ENCODE data around the gene REX1BD.
"Not testable (repeated sequence)": the region's sequence is repeated elsewhere in the genome, so short reads cannot be mapped to it uniquely, and the experiment has no call there.

The REX1BD gene

DNA sequence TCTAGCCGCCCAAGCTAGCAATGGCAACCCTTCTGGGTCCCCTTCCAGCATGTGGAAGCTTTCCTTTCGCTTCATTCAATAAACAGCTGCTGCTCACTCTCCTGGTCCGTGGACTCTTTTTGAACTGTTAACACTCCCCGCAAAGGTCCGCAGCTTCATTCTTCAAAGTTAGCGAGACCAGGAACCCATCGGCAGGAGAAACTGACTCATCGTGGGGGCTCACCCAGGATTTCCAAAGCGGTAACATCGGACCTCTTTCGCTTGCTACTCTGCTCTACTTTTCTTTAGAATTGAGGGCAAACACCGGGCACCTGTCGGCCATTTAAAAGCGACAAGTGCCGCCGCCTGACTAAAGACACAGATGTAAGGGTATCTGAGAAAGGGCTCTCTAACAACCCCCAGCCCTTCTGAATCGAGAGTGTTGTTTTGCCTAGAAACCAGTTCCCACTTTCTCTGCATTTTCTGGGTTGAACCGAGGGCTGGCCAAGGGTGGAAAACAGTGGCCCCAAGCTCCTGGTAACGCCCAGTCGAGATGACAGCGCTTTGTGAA is 11.2 kb upstream of the REX1BD start:
- no peak for DNase-seq (ENCODE audit: low read depth)

- no peak for DNase-seq (ENCODE audit: low read depth)
Measured at GRCh38 chr19:18580311-18580710, 8.3 kb upstream of the REX1BD start.

DNA sequence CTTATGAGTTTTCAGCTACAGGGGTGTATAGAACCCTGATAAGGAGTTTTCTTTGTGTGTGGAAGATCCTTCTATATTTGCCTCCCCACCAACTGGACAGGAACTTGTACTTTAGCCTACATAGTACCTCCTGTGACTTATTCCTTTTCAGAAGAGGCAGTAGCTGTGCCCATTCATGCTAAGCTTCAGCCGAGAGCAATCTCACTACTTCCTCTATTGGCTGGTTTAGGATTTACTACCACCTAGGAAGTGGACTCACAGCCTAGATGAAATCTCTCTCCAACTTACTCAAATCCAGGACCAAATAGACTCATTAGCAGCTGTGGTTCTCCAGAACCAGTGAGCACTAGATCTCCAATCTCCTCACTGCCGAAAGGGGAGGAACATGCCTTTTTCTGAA is 2.3 kb upstream of the REX1BD start:
- peak; percentile 15 for DNase-seq (ENCODE audit: low read depth)

DNA sequence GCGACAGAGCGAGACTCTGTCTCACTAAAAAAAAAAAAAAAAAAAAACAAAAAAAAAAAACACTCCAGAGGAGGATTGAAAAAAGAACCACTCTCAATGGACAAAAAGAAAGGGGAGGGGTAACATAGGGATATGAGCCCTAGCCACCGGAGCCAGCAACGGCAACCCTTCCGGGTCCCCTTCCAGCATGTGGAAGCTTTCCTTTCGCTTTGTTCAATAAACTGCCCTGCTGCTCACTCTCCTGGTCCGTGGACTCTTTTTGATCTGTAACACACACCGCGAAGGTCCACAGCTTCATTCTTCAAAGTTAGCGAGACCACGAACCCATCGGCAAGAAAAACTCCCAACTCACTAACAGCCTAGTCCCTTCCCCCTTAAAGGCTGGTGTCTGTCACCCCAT is 1.0 kb upstream of the REX1BD start:
- DNase-seq (ENCODE audit: low read depth), result no peak

- DNase-seq (ENCODE audit: low read depth), result no peak
Measured at GRCh38 chr19:18587962-18588610, 512 bp upstream of the REX1BD start.

DNA sequence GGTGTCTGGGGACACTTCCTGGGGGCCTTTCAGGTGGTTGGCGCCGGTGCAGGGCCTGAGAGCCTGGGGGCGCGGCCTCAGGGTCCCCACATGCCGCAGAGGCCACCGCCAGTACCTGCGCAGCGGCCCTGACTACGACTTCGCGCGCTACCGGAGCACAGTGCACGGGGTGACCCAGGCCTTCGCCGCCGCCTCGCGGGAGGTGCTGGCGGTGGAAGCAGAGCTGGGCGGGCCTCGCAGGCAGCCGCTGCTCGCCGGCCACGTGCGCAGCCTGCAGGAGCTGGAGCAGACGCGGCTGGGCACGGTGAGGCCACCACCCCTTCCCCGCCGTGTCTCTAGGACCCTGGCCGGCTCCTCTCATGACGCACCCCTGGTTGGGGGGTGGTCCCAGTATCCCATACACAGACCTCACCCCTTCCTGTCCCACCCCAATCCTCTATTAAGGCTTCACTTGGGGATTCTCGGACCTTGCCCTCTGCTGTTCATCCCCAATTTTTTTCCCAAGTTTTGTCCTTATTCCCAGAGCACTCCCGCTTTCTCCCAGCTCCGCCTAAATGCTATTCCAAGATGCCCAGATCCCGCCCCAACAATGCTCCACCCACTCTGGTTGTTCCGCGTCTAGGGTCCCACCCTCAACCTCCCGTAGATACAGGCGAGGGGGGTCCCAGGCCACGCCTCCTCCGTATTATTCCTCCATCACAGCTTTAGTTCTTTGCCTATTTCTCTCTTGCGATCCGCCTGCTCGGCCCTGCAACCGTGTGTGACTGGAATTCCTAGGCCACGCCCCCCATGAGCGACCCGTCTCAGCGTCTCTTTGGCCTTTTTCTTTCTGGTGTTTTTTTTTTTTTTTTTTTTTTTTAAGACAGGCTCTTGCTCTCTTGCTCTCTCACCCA is 1.0 kb downstream of the REX1BD start:
- DNase-seq (ENCODE audit: low read depth), result peak; percentile 64

GRCh38 chr19:18590273-18591272 is 2.0 kb downstream of the REX1BD start:
- DNase-seq (ENCODE audit: low read depth), result peak; percentile 77

GRCh38 chr19:18591735-18592385 is 3.3 kb downstream of the REX1BD start:
- peak; percentile 9 for DNase-seq (ENCODE audit: low read depth)

DNA sequence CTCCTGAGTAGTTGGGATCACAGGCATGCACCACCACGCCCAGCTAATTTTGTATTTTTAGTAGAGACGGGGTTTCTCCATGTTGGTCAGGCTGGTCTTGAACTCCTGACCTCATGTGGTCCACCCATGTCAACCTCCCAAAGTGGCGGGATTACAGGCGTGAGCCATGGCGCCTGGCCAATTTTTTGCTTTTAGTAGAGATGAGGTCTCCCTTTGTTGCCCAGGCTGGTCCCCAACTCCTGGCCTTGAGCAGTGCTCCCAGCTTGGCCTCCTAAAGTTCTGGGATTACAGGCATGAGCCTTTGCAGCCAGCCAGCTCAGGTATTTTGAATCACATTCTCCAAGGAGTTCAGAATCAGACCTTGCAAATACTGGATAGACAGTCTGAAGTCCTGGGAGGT is 4.1 kb downstream of the REX1BD start:
- not testable (repeated sequence) for DNase-seq (ENCODE audit: low read depth)

DNA sequence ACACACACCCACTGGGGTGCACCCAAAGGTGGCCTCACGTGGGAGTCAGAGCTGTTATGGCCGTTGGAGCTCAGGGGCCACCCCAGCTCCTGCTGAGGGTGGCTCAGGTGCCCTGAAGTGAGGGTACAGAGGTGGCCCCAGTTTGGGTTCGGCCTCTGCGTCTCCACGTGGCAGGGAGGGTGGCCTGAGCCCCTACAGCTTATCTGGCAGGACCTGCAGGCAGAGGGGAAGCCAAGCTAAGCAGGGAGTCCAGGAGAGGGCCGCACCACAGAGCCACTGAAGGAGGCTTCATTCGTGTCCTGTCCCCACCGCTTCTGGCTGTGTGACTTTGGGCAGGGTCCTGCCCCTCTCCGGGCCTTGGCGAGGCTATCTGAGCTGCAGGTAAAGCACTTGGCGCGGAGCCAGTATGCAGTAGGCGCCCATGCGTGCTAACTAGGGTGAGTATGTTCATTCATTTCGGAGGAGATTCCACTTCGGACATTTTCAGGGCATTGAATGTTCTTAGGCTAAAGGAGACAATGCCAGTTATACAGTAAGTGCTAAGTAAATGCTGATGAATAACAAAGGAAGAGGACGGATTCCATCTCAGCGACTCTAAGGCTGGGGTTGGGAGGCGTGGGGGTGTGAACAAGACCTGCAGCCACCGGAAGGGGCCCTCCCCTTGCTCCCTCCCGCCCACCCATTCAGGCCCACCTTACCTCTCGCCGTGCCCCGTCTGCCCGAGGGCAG is 4.9 kb downstream of the REX1BD start:
- DNase-seq (ENCODE audit: low read depth), result no peak

DNA sequence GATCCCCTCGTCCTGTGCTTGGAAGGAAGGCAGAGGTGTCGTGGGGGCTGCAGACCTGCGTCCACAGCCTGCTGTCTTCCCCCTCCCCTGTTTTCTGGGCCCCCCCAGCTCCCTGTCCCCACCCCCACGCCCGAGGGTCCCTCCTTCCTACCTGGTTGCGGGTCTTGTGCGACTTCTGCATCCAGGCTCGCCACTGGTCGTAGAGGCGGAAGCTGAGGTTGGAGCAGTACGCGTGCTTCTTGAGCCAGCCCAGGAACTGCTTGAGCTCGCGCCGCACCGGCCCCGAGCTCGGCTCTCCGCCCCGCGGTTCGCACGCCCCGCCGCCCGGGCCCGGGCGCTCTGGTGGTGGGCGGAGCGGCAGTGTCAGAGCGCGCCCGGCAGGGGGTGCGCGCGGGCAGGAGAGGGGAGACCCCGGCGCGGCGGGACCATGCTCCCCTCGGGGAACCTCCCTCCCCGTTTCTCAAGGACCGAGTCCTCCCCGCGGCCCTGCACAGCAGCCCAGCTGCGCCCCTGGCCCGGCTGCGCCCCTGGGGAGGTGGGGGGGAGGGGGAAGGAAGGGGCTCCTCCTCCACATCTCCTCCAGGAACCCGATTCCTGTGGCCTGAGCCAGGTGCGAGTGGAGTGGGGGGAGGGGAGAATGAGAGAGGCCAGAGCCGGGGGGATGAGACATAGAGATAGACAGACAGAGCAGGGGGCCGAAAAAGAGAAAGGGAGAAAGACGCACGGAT is 5.7 kb downstream of the REX1BD start:
- peak; percentile 80 for DNase-seq (ENCODE audit: low read depth)

GRCh38 chr19:18594824-18595373 is 6.3 kb downstream of the REX1BD start:
- no peak for DNase-seq (ENCODE audit: low read depth)

DNA sequence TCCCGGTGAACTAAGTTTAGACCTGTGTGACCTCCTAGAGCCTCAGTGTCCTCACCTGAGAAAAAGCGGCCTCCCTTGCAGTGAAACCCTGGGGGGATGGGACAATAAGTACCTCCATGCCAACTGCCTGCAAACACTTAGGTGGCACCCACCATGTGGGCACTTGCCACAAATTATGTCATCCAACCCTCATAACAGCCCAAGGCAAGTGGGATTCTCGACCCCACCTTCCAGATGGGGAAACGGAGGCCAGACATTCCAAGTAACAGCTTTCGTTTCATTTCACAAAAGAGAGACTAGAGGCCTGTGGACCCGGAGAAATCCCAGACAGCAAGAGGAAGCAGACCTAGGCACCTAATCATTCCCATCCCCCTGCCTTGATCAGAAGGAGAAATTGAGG is 6.9 kb downstream of the REX1BD start:
- DNase-seq (ENCODE audit: low read depth), result no peak

GRCh38 chr19:18596752-18597157 is 8.2 kb downstream of the REX1BD start:
- DNase-seq (ENCODE audit: low read depth), result peak; percentile 17

GRCh38 chr19:18597809-18598660 is 9.4 kb downstream of the REX1BD start:
- DNase-seq (ENCODE audit: low read depth), result no peak

DNA sequence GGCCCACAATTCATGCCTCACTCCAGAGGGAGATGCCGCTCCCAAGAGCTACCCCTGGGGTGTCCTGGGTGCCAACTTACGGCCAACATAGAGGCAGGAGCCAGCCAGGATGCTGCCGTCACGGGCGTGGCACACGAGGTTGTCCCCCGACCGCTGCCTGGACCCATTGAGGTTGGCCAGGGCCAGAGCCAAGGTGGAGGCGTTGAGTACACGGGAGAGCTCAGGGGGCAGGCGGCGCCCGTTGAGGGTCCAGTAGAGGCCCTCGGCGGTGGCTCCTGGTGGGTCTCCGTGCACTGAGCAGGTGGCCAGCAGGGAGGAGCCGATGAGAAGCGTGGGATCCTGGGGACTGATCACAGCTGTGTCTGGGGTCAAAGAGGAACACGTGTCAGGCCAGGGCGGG is 10.9 kb downstream of the REX1BD start:
- no peak for DNase-seq (ENCODE audit: low read depth)

- not testable (repeated sequence) for DNase-seq (ENCODE audit: low read depth)
Measured at GRCh38 chr19:18600692-18601397, 12.2 kb downstream of the REX1BD start.

DNA sequence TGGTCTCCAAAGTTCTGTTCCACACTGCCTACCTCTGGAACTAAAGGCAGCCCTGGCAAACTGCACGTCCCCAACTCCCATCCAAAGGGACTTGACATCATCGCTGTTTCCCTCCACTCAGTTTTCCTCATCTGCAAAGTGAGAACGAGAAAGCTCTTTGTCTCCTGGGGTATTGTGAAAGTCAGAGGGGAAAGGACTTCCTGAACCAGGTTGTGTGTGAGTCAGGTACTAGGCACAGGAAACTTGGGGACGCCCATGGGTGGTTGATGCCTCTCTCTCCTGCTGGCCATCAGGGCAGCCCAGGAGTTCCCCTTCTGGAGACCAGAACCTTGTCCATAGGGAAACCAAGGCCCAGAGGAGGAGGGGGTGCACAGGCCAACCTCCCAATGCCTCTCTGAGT is 13.3 kb downstream of the REX1BD start:
- no peak for DNase-seq (ENCODE audit: low read depth)
